Measurements from ENCODE around the gene MMP24.

MMP24 gene

DNA sequence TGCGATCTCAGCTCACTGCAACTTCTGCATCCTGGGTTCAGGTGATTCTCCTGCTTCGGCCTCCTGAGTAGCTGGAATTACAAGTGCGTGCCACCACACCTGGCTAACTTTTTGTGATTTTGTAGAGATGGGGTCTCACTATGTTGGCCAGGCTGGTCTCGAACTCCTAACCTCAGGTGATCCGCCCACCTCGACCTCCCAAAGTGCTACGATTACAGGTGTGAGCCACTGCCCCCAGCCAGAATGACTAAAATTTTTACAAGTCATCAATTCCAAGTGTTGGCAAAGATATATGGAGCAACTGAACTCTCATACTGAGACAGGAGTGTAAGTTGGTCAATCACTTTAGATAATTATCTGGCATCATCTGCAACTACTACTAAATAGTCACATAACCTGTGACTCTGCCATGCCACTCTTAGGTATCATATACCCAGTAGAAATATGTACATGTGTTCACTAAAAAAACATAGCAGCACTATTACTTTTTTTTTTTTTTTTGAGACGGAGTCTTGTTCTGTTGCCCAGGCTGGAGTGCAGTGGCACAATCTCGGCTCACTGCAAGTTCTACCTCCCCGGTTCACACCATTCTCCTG lies 55.1 kb downstream of the MMP24 start:
- Histone ChIP-seq H3K4me3 (no peak overlapping the region), H3K4me1 (peaks cover 0 to 43% (median 31%) of the 10 kb centered on the region in 4 donors), H3K27me3 (no peaks in the 10 kb centered on the region), H3K36me3 (peaks cover 14 to 38% (median 23%) of the 10 kb centered on the region in 3 donors), H3K27ac (no peak overlapping the region), H3K9me3 (no peaks in the 10 kb centered on the region)
- TF ChIP-seq, protein P1, sequence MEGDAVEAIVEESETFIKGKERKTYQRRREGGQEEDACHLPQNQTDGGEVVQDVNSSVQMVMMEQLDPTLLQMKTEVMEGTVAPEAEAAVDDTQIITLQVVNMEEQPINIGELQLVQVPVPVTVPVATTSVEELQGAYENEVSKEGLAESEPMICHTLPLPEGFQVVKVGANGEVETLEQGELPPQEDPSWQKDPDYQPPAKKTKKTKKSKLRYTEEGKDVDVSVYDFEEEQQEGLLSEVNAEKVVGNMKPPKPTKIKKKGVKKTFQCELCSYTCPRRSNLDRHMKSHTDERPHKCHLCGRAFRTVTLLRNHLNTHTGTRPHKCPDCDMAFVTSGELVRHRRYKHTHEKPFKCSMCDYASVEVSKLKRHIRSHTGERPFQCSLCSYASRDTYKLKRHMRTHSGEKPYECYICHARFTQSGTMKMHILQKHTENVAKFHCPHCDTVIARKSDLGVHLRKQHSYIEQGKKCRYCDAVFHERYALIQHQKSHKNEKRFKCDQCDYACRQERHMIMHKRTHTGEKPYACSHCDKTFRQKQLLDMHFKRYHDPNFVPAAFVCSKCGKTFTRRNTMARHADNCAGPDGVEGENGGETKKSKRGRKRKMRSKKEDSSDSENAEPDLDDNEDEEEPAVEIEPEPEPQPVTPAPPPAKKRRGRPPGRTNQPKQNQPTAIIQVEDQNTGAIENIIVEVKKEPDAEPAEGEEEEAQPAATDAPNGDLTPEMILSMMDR (IDR thresholded peaks at IDR 0.05), result no peak
- no peak for DNase-seq
- intact Hi-C loops (cut with DNase I; ENCODE audit: low total_unique reads), result no loop called here

DNA sequence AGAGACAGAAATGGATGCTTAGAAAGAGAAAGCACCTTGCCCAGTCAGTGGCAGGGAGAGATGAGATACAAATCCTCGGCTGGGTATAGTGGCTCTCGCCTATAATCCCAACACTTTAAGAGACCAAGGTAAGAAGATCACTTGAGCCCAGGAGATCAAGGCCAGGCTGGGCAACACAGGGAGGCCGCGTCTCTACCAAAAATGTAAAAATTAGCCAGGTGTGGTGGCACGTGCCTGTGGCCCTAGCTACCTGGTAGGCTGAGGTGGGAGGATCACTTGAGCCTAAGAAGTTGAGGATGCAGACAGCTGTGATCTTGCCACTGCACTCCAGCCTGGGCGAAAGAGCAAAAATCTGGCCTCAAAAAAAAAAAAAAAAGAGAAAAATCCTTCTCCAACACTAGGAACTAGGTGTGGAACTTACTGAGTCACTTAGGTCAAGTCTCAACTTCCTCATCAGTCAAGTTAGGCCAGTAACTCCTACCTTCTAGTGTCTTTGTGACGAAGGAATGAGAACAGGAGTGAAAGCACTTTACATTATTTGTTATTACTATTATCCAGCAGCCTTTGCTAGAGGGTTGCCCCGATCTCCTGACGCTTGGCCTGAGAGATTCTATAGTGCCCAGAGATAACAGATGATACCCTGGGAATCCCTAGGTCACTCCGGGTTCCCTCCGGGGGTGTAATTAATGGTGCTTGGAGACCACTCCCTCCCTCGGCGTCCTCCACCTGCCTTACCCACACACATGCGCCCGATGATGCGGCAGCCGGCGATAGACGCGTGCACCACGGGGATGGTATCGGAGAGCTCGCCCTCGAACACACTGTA lies 57.2 kb downstream of the MMP24 start:
- TF ChIP-seq, protein P1 (IDR thresholded peaks at IDR 0.05), result no peak
- Histone ChIP-seq H3K4me3 (peak overlapping the region; percentile 80 to 99), H3K9me3 (no peaks in the 10 kb centered on the region), H3K27me3 (no peaks in the 10 kb centered on the region), H3K36me3 (peaks cover 14 to 36% (median 21%) of the 10 kb centered on the region in 3 donors), H3K4me1 (peaks cover 0 to 31% (median 21%) of the 10 kb centered on the region in 4 donors), H3K27ac (peak overlapping the region; percentile 83 to 86)
- no peak for DNase-seq
- intact Hi-C loops (cut with DNase I; ENCODE audit: low total_unique reads), result no loop called here

DNA sequence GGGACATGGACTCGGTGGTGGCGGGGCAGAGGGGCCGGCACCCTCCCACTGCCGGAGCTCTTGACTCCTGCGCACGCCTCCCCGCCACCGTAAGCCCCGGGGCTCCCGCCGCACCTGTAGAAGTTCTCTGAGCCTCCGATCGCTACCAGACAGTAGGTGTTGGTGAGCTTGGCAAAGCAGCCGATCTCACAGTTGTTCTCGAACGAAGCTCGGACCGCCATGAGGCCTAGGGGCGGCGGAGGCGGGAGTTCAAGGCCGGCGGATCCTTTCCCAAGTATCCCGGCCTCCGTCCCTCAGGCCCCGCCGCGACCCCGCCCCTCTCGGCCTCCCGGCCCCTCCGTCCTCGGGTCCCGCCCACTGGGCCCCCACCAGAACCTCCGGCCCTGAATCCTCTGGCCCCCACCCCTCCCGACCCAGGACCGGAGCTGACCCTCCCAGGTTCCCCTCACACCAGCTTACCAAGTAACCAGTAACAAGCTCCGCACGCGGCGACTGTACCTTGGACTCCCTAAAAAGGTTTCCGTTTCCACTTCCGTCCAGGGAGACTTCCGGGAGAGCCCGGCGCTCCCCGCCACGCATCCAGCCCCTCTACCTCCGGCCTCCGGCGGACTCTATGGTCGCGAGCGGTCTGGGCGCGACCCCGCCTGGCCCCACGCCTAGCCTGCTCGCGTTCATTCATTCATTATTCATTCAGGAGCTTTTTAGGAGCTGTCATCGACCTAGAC lies 57.9 kb downstream of the MMP24 start, which contains the start of gene EIF6:
Gene EIF6 (minus strand): TSS at position 506 of the 725 bp plus-strand sequence. CDS start 285 bp downstream, at position 221.
- intact Hi-C loops (cut with DNase I; ENCODE audit: low total_unique reads), result no loop called here
- peak; percentile 74 to 86 for DNase-seq

DNA sequence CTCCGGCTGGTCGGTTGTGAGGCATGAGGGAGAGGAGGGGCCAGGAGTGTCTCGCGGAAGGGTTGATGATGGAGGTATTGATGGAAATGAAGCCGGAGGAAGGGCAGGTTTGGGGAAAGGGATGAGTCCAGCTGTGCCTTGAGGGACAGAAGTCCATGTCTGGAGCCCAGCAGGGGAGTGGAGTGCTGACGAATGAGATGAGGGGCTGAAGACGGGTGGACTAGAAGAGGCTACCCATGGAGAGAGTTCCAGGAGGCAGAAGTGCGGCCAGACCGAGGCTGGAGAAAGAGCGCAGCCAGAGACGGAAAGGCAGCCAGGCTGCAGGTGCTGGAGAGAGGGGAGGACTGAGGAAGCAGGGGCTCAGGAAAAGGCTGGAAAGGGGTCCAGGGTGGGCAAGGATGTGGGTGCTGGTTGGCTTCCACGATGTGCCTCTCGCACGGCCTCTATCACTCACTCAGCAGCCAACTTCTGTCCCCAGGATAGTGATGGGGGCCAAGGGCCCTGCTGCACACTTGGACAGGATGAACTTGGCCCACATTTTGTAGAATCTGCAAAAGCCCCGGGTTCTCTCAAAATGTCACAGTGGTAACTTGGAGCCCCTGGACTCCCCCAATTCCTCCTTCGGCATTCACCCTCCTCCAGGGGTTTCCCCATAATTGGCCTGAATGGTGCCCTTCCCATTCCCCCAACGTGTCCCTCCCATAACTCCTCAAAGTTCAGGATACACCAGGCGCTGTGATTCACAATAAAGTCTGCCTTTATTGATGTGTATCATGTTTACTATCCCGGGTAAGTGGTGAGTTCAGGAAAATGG lies 58.7 kb downstream of the MMP24 start:
- H3K27ac ChIP-seq, result peak overlapping the region; percentile 83 to 86
- peaks cover 0 to 28% (median 20%) of the 10 kb centered on the region in 4 donors for H3K4me1 ChIP-seq
- peaks cover 2 to 21% (median 7%) of the 10 kb centered on the region in 3 donors for H3K36me3 ChIP-seq
- no peaks in the 10 kb centered on the region for H3K9me3 ChIP-seq
- intact Hi-C loops (cut with DNase I; ENCODE audit: low total_unique reads), result no loop called here
- peak overlapping the region; percentile 80 to 99 for H3K4me3 ChIP-seq
- TF ChIP-seq, protein P1 (IDR thresholded peaks at IDR 0.05), result no peak
- no peaks in the 10 kb centered on the region for H3K27me3 ChIP-seq
- no peak for DNase-seq

More for the DNA sequence above, 57.9 kb downstream of the MMP24 start, which contains the start of gene EIF6:
- TF ChIP-seq, protein P1 (IDR thresholded peaks at IDR 0.05), result no peak
- H3K27ac ChIP-seq, result peak within 1 kb of the TSS; percentile 83 to 86
- peak within 1 kb of the TSS; percentile 80 to 99 for H3K4me3 ChIP-seq
- peaks cover 8 to 29% (median 14%) of the 10 kb centered on the region in 3 donors for H3K36me3 ChIP-seq
- no peaks in the 10 kb centered on the region for H3K27me3 ChIP-seq
- peaks cover 0 to 28% (median 20%) of the 10 kb centered on the region in 4 donors for H3K4me1 ChIP-seq
- H3K9me3 ChIP-seq, result no peaks in the 10 kb centered on the region

DNA sequence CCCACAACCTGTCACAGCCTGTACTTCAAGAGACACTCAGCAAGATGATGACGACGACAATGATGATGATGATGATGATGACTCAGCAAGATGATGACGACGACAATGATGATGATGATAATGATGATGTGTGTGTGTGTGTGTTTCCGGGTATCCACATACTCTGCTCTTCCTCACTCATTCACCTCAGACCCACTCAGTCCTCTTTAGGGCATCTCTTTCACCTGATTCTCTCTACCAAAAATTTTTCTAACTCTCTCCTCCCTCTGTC lies 59.3 kb downstream of the MMP24 start:
- H3K36me3 ChIP-seq, result peaks cover 0 to 15% (median 2%) of the 10 kb centered on the region in 3 donors
- H3K27ac ChIP-seq, result no peak overlapping the region
- no peak overlapping the region for H3K4me3 ChIP-seq
- H3K4me1 ChIP-seq, result peaks cover 0 to 28% (median 20%) of the 10 kb centered on the region in 4 donors
- DNase-seq, result no peak
- no peaks in the 10 kb centered on the region for H3K27me3 ChIP-seq
- H3K9me3 ChIP-seq, result no peaks in the 10 kb centered on the region
- intact Hi-C loops (cut with DNase I; ENCODE audit: low total_unique reads), result no loop called here
- TF ChIP-seq, protein P1 (IDR thresholded peaks at IDR 0.05), result no peak

All from tibial artery (tissue), 4 donors.